Umbilical cord (tissue), 2 donors: Measurements from ENCODE around the gene PHF12. TPM values are rescaled to one million over a fixed set of nuclear protein-coding genes. Genes with fewer than 3 reads are reported as not detected.

Experiments
- DNase-seq: peaks from one replicate; pipeline ENCODE4 v3.0.0-alpha.2; 2015; ENCODE audit warnings: low spot score
- total RNA-seq: library from RNA; depleted of rRNA; stranded (reverse); fragments of >200 nt; gene quantifications from one replicate; pipeline ENCODE4 v1.2.3, GENCODE V29; 2014; ENCODE audit warnings: low replicate concordance; ENCODE audit not compliant: insufficient read depth

The PHF12 gene
- total RNA-seq, 1 donor from 2014 or later = 28.6 TPM

DNA sequence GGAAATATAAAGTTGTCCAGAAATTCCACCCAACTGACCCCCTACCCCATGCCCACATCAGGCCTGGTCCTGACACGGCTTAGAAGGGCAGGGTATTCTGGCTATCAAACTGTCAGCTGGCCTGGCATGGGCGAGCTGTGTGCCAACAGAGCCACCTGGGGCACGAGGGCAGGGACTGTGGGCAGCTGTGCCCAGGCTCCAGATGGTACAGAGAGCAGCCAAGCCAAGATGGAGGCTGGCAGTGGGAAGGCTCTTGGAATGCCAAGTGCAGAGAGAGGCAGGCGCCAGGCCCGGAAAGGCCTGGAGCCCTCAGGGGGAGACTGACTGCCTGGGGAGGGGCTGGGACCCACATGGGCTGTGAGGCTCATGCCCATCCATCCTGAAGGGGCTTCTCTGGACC, 24.3 kb upstream of the PHF12 start:
- DNase-seq = no peak

DNA sequence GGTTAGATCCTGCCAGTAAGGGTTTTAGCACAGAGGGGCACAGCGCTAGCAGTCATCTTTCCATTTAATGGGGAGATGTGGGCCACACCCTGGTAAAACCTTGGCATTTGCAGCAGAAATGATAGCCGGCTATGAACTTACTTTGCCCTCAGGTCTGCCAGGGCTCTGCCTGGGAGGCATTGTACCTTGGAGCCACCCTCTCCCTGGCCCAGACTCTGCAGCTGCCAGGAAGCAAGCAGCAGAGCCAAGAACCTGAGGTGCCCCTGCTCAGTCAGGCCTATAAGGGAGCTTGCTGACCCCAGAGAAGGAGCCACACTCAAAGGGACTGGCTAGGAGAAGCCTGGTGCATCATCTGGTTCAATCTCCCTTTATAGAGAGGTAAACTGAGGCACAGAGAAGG, 23.7 kb upstream of the PHF12 start:
- no peak for DNase-seq

DNA sequence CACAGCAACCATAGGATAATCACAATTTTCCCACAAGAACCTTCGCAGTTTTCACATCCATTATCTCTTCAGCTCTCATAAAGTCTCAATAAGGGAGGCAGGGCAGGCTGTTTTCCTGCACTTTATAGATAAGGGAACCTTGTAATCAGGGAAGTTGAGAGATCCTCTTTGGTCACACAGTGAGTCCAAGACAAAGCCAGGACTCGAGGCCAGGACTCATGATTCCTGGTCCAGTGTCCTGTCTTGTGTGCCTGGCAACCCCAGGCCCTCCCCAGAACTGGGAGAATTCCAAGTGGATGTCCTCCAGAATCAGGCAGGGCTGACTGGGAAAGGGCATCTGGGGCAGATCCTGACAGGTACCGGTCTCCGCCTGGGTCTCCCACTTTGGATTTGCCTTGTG, 23.1 kb upstream of the PHF12 start:
- DNase-seq = no peak

DNA sequence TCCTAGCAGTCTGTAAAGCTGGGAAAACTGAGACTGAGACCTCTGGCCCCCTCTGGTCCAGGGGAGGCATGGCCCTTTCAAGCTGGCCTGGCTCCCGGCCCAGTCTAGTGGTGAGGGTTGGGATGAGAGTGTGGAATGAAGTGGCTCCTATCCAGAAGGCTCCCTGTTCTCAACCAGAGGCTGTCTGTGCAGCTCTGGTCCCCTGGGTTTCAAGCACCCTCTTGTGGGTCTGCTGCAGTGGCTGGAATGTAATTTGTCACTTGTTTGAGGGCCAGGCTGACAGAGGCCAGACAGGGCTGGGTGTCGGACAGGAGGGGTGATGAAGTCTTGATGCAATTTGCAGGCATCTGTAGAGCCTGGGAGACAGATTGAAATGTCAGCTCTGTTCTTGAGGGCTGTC, 22.1 kb upstream of the PHF12 start:
- DNase-seq = peak; percentile 84

GRCh38 chr17:28972437-28972836, 21.1 kb upstream of the PHF12 start:
- DNase-seq = peak; percentile 24

- DNase-seq = no peak
These were observed 19.6 kb upstream of the PHF12 start for GRCh38 chr17:28970879-28971278.

- DNase-seq = no peak
These were observed 18.5 kb upstream of the PHF12 start for GRCh38 chr17:28969706-28970393.

DNA sequence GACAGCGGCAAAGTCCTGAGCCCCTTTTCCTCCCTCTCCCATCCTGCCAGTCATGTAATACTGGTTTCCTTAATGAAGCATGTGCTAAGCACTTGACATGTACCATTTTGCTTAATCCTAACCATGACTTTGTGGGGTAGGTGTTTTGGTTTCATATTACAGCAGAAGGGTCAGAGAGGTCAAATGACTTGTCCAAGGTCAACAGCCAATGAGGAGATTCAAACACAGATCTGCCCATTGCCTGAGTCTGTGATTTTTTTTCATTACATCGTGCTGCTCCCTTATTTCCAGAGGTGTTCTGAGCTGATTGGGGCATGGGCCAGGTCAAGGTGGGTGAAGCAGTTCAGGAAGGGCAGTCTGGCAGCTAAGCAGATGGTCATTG, 17.6 kb upstream of the PHF12 start:
- DNase-seq = no peak

DNA sequence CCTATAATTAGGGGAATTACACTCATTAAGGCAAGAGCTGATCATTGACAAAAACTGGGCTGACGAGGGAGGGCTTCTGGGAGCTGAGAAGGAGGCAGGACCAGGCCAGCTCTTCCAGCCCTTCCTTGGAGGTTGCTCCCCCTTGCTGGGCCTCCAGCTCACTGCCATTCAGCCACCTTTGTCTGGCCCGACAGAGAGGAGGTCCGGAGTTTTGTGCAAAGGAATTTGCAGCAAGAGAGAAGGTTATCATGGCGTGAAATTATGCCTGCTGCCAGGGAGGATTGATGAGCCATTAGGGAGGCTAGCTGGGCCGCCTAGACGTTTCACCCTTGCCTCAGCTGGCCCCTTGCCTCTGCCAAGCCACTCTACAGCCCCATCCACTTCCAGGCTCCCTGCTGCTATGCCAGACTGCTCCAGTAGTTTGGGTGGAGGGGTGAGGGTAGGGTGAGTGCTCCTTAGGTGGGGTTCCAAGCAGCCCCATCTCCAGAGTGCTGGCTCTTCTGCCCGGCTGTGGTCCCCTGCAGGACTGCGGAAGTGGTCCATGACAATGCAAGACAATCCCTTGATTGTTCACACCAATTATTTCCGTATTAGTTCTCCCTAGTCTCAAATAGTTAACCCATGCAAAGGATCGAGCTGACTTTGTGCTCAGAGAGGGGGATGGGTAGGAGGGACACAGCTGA, 17.1 kb upstream of the PHF12 start:
- DNase-seq = peak; percentile 44

- peak; percentile 19 for DNase-seq
These were observed 16.2 kb upstream of the PHF12 start for GRCh38 chr17:28967221-28968135.

DNA sequence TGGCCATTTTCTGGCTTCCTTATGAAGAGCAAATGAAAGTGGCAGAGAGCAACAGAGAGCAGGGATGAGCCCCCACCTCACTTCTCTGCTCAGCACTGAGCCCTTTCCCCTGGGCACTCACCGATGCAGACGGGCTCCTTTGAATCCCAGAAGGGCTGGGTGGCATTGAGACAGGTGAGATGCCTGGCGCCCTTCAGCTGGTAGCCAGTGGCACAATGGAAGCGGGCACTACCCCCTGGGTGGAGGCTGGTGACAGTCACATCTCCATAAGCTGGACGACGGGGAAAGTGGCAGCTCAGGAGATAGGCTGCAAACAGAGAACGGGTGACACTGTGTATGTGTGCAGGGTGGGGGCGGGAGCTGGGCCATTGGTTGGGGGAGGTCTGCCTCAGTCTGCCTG, 12.5 kb upstream of the PHF12 start:
- DNase-seq = no peak

DNA sequence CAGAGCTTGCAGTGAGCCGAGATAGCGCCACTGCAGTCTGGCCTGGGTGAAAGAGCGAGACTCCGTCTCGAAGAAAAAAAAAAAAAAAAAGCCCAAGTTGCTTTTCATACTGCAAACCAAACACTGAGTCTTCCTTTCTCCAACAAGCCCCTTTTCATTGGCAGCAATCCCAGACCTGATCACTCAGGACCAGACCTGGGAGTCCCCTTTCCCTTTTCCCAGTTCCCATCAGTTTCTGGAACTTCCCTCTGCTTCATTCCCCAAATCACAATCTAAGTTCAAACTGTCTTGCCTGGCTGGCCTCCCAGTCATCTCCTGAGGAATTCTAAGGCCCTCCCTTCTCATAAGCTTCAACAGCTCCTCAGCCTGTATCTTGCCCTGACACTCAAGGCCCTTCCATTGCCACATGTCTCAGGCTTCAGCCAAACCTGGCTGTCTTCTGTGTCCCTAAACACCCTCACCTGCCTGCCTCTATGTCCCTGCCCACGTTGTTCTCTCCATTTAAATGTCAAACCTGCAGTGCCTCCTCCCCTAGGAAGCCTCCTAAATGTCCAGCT, 11.8 kb upstream of the PHF12 start:
- DNase-seq = no peak

DNA sequence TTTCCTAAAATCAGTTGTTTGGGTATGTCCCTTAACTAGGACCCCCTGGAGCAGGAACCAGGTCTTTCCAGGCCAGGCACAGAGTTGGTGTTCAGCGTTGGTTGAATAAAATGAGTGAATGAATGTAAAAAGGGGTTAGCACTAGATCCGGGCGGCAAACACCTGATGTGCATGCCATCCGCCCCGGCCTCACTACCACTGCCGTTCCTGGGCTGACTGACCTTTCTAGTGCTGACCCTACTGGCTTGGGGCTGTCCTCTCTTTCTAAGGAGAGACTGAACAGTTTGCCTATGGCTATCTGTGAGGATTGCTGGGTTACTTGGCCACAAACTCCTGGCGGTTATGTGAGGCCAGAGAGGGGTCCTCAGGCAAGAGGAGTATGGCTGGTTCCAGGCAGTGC, 10.1 kb upstream of the PHF12 start:
- no peak for DNase-seq

GRCh38 chr17:28960256-28961061, 9.1 kb upstream of the PHF12 start:
- DNase-seq = no peak

DNA sequence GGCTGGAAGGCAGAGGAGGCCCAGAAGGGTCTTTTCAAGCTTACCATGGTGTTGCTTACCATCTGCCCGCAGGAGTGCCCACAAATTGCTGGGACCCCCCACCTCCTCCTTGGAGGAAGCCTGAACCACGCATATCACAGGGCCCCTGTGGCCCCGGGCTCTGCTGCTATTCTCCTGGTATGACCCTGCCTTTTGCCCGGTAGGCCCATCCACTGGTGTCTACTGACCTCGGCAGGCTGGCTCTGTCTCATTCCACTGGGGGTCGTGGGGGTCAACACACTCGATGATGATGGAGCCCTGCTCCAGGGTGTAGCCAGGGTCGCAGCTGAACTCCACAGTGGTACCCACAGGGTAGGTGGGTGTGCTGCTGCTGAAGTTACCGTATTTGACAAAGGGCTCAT, 8.2 kb upstream of the PHF12 start:
- DNase-seq = no peak

DNA sequence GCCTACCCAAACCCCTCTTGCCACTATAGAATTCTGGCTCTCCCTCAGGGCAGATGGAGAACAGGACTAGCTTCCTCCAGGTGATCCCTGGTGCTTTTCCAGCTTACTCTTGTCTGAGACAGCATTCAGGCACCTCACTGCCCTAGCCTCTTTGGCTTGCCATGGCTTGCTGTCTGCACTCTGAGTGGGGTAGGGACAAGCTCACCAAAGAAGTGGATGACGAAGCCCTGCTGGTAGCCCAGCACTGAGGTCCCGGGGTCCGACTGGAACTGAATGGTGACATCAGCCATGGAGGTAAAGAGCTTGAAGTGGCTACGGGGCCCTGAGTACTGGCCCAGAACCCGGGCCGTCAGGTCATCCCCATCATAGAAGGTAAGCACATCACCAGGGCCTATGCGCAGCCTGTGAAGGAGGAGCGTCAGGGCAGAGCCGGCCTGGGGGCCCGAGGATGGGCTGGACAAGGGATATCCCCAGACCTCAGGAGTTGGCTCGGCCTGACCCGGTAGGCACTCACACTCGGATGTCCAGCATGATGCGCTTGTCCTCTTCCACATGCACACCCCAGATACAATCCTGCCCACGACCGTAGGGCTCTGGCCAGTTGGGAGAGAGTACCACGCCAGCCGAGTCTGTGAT, 7.6 kb upstream of the PHF12 start:
- DNase-seq = no peak

- no peak for DNase-seq
These were observed 6.7 kb upstream of the PHF12 start for GRCh38 chr17:28957992-28958355.

DNA sequence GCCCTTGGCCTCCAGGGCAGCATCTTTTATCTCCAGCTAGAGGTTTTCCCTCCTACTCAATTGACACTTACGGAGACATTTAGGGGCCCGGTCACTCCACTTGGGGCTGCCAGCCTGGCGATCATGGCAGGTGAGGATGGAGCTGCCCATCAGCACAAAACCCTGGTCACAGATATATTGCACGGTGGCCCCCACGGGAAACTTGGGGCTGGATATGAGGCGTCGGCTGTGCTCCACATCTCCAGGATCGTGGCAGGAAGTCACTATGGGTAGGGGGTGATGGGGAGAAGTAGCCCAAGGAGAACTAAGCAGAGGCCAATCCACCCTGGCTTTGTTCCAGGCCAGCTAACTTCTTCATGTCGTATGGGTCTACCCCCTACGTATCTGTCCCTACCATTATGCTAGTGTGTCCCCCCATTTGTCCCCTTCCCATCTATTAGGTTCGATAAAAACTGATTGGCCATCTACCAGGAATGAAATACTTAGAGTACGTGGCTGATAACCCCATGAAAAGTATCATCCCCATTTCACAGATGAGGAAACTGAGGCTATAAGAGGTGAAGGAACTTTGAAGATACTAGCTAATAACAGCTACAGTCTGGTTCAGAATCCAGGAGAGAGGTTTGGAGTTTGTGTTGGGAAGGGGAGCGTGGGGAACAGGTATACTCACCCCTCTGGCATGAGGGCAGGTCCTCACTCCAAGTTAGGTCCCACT, 6.1 kb upstream of the PHF12 start:
- DNase-seq = no peak

GRCh38 chr17:28956861-28957260, 5.5 kb upstream of the PHF12 start:
- DNase-seq = no peak

DNA sequence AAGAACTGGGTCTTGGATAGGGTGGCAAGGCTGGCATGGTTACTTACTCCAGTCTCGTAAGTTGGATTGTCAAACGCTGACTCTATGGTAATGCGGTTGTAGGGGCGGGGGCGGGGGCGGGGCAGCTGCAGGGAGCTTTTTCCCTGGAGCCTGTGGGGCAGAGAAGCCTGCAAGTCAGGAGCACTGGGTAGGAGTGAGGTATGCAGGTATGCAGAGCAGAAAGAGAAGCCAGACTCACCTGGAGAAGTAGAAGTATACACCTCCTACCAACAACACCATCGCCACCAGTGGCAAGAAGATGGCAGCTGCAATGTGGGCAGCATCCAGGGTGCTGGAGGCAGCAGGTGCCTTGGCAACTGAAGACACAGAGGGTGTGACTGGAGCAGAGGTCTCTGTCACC, 4.8 kb upstream of the PHF12 start:
- no peak for DNase-seq
